ENCODE measurements around the gene UBAC2.

Gene UBAC2

DNA sequence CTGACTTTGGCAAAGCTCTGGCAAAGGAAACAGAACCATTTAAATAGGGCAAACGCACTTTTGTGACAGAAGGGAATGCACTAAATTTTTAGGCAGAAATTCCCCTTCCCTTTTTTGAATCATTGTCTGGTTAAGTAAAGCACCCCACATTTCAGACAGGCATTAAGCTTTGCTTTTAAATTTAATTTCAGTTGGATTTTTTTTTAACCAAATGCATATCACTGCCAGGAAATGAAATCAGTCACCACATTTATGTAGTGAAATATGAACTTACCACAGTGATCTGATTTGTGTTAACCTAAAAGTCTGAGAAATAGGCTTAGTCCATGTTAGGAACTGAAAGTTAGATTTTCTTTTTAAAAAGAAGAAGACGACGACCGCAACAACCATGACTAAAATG lies 95.7 kb downstream of the UBAC2 start:
- DNase-seq (ENCODE audit: low spot score) = no peak

DNA sequence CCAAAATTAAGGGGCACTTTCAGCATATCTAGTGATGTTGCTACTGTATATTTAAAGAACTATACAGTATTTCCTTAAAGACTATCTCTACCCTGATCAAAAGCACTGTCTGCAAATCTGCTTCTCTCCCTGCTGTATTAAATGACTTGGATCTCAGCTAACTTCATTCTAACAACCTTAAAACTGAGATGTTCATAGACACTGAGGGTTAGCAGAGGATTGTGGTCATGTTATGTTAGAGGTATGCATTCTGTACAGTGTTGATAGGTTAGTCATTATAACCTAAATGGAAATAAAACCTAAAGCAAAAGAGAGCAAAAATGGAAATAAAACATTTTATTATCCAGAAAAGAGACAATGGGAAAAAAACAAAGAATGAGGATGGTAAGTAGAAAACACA lies 96.7 kb downstream of the UBAC2 start:
- no peak for DNase-seq (ENCODE audit: low spot score)

DNA sequence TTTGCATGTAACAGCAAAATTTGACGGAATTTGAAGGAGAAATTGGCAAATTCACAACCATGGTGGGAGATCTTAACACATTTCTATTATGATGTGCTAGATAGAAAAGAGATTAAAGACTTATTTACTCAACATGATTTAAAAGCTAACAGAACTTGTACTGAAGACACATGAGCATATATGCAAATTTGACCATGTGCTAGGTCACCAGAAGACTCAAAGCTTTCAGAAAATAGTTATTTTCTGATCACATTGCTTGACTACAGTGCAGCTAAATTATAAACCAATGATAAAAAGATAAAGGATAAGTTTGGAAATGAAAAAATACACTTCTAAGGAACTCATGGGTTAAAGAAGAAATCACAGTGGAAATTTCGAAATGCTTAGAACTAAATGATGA lies 97.4 kb downstream of the UBAC2 start:
- DNase-seq (ENCODE audit: low spot score) = no peak

DNA sequence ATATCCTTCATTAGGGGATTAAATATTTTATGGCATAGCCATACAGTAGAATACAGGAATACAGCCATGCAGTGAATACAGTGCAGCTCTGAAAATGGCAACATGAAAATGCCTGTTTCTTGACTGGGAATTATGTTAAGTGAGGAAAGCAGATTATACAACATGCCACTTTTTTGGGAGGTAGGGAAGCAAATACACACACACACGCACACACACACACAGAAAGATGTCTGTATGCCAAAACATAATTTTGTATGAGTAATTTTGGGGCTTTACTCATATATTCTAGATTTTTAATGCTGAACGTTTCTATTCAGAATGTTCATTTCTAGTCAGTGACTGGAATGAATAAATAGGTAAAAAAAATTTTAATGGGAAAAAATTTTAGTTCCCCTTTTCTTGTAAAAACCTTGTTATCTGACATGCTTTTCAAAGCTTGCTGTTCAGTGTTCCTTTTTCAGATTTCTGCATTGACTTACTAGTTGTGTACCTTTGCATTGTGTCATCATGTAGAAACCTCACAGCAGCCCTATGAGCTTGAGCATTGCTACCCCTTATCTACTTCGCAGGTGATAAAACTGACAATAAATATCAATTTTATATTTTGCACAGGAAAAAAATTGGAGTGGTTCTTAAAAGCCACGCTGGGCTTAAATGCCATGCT lies 98.7 kb downstream of the UBAC2 start:
- no peak for DNase-seq (ENCODE audit: low spot score)

DNA sequence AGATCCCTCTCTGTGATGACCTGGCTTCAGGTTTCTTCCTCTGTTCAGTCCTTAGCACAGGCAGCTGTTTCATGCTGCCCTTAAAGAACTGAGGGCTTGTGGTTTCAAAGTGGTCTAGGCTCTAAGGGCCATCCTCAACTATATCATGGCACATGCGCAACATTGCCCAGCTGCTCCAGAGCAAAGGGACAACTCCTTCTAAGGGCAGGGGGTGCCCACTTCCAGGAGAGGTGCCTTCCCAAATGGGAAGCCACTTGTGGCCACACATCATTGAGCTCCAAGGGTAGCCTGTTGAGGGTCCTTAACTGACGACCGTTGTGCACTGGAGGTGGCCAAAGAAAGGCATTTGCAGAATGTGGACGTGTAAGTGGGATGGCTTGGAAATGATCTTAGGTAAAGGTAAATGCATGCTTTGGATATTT lies 99.3 kb downstream of the UBAC2 start:
- no peak for DNase-seq (ENCODE audit: low spot score)

DNA sequence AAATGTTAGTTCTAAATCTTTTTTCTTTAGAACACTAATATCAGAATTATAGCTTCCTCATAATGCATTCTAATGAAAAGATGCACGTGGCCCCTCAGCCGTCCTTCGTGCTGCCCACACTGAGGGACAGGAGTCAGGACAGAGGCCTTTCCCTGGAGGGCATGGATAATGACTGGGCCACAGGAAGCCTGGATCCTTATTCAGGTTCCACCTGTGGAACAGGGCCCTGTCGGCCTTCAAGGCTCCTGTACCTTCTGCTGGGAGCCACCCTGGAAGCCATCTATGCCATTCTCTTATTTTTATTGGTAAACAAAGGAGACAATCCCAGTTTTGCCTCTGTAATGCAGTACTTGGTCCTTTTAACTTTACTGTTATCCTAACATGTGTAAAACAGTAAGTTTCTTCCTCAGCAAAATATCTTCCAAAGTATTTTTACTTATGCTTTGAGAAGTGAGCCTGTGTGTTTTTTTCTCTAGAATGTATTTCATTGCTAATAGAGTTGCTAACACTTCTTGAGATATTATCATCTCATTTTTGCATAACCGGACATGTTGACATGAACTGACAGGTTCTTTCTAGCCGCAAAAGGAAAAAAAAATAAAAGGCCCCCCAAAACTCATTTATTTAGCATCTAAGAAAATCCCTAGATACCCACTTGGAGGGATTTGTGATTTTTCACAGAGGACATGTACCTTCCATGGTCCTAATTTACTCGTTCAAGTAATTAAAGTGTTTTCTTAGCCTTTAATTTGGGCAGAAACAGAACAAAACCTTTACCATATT lies 100.6 kb downstream of the UBAC2 start:
- no peak for DNase-seq (ENCODE audit: low spot score)

DNA sequence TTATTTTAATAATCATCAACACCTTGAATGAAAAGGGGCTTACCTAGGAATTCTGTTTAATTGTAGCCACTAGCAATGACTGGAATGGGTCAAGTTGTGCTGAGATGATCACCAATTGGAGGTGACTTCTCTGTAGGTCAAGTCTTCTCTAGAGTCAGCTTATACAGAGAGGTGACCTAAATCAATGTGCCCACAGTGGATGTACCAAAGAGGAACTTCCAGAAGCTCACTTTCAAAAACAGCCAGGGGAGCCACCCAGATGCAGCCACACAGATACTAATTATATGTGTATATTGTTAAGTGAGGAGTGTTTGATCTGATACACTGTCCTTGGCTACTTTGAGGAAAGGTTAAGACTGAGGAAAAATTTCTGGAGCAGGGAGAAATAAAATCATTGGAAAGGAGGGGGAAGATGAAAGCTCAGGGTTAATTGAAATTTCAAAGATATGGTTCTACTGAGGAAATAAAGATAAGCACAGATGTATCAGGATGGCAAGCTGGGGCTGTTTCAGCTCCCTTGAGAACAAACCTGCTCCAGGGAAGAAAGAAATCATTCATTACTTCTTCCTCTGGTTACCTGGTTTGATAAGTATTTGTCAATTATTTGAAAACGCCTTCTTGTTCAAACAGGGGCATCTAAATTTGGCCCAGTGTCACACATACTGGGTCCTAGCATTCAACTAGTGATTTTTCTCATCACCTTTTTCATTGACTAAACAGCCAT lies 101.4 kb downstream of the UBAC2 start:
- no peak for DNase-seq (ENCODE audit: low spot score)

DNA sequence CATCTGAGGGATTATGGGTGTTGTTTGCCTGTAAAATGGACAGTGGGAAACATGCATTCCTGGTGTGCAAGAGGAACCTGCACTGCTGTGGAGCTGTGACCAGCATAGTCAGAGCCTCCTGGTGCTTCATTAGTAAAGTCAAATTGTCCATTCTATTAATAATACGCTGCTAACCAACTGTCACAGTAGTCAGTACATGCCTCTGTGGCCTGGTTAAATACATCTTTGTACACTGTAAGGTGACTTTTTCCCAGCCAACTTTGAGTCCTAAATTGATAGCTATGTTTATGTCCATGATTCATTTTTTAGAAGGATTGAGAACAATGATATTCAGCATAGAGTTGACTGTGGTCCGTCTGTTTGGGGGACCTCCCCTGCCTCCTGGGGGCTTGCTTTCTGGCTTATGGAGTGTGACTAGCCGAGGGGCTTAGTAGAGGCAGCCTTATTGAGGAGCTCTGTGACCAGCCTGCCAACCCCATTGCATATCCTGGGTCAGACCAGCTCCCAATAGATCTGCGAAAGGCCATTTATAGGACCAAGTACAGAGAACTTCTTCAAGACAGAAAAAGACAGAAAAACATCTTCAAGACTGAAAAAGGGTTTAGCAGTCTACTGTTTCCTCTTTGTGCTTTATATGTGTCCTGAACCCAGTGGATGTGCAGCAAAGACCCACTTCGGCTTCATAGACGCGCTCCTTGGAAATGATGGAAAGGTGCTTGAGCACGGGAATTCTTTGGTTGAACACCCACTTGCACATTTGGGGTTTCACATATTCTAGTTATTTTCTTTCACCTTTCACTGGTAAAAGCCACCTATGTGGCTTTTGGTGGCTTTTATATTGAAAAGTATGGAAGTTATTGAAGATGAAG lies 102.2 kb downstream of the UBAC2 start:
- DNase-seq (ENCODE audit: low spot score) = peak; percentile 16

DNA sequence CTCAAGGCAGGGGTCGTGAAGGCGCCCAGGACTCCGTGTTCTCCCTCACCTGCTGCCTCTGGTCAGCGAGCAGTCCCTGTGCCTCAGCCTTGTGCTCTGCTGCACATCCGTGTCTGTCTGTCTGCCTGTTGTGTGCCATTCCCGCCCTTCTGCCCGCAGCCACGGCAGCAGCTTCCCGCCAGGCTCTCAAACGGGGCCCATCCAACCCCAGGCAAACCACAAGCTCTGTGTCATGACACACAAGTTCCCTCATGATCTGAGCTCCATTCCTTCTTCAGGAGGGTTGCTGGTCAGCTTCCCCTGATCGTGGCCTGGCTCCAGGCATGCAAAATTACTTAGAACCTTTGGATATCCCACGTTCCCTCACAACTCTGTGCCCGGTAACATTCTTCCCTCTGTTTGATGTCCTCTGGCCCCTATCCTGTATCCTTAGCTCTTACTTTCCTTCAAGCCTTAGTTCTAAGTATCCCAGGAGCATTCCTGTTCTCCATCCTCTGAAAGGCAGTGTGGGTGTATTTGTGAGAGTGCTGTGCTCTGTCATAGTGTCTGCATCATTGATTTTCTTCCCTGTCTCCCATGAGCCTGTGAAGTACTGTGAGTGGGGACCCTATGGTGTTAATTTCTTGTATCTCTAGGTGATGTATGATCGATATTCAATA lies 103.3 kb downstream of the UBAC2 start:
- no peak for DNase-seq (ENCODE audit: low spot score)

DNA sequence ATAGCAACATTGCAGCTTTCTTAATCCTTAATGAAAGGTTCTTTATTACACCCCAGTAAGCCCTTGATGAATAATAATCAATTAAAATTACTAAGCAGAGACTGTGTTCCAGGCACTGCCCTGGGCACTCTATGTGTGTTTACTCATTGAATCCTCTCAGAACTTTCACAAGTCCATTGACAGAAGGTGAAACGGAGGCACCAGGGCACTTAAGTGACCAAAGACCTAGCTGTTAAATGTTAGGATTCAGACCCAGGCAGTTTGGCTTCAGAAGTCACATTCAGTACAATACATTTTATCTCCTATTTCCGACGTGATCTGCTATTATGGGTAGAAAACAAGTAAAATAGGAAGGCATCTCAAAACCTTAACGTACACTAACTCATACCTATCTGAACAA lies 103.9 kb downstream of the UBAC2 start:
- no peak for DNase-seq (ENCODE audit: low spot score)

DNA sequence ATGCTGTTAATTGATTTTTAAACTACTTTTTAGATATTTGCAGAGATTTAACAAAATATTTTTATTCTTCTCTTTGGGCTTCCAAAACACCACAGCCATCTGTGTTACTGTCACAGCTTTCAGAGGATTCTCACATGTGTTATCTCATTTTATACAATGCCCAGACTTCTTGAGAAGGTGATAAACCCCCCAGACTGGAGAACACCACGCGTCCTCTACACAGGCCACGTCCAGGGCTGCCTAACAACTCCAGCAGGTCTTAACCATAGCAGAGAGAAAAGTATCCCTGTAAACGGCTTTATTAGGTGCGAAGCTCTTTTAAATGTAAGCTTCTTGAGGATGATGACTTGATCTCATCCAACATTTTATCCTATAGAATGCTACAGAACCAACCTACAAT lies 104.5 kb downstream of the UBAC2 start:
- no peak for DNase-seq (ENCODE audit: low spot score)

DNA sequence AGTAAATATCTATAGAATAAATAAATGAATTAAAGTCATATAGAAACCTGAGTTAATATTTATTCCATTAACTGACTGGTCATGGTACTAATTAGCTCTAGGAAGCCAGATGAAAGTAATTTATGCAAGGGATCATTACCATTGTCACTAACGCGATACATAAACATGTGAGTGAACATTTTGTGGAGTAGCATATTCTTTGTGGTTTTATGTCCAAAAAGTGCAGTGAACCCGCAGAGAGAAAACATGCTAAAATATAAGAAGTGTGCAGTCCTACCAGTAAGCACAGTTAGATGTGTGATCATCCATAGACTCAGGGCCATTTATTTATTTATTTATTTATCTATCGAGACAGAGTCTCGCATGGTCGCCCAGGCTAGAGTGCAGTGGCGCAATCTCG lies 104.9 kb downstream of the UBAC2 start:
- DNase-seq (ENCODE audit: low spot score) = no peak

DNA sequence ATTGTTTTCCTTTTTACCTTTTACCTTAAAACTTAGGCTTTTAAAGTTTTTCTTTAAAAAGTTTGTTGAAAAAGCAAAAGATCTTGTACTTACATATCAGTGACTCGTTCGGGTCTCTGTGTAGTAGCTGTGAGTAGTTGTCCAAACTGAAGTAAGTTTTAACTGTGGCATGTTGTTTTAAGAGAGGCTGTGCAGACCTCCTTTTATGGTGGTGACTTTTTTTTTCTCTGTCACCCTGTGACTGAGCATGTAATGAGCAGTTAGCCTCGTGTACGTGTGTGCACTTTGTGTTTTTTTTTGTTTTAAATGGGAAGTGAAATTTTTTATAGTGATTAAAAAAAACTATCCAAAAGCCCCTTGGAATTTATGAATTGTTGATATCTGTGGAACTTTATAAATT lies 106.6 kb downstream of the UBAC2 start, which contains the start of gene GPR183:
Gene GPR183, minus strand, starts transcription at position 153 of the 400 bp plus-strand sequence. CDS start 11,254 bp downstream, outside the sequence.
- peak; percentile 59 for DNase-seq (ENCODE audit: low spot score)

DNA sequence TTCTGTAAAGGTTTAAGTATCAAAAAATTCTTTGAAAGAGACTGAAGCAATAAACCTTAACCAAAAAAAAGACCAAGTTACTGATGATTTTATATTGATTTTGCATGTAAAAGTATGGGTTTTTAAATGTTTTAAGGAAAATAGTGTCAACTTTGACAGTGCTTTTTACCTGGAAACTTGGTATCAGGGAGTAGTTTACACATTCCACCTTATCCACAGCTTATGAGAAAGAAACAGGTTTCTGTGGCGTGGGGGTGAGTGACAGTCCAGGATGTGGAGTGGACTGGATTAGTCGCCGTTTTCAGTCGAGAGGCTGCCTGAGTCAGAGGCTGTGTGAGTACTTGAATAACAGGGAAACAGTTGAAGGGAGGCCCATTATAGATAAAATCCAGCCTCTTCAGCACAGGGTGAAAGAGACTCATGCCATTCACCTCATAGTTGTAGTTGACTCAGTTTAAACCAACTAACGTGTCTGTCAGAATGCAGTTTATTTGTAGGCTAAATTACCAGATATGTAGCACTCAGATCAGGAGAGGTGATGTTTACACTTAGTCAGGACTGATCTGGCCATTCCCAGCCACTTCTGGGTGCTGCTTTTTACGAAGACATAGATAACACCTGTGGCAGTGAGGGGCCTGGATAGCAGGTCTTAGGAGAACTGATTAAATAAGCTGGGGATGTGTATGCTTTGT lies 107.1 kb downstream of the UBAC2 start:
- DNase-seq (ENCODE audit: low spot score) = peak; percentile 91

DNA sequence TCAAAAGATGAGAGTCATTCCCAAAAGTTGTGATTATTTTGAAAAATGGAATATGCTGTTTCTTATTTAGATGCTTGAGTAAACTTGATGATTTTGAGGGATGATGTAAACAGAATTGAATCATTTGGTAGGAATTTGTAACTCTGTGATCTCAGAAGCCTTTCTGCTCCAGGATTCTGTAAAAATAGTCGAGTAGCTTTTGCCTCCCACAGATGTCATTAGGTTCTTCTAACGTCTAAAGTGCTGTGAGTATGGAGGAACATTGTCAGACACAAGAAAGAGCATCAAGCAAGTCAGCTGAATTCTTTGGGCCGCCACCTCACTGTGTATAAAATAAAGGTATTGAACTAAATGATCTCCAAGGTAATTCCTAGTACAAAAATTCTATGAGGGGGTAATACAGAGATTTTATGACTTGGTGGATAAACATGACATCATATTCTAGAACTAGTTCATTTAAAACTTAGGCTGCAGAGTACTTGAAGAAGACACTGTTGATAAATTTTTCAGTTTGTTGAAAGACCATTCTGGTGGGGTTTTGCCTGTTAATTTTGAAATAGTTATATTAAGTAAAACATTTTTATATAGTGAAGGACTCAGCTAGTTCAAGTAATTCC lies 107.9 kb downstream of the UBAC2 start:
- peak; percentile 59 for DNase-seq (ENCODE audit: low spot score)

DNA sequence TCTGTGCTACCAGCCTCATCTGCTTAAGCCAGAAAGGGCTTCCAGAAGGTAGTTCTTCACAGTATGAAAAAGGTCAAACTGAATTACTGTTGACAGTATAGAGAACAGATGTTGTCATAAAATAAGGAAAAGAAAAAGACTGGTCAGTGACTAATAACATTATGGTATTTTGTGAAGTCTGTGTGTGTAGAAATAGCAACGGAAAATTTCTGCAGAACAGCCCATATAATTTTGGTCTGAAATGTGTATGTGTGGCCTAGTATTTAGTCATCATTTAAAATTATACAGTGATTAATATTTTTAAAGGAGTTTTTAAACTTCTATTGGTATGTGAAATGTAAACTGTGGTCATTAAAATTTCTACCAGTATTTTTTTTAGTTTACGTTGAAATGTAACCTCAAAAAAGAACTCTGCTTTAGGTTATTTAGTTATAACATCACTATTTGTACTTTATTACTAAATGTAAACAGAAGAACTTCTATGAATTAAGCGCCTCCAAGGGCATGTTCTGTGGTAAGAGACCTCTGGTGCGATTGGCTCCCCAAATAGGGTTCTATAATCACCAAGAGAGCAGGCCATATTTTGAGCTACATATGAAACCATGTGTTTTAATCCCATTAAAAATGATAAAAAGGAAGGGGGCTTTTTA lies 109.9 kb downstream of the UBAC2 start:
- no peak for DNase-seq (ENCODE audit: low spot score)

DNA sequence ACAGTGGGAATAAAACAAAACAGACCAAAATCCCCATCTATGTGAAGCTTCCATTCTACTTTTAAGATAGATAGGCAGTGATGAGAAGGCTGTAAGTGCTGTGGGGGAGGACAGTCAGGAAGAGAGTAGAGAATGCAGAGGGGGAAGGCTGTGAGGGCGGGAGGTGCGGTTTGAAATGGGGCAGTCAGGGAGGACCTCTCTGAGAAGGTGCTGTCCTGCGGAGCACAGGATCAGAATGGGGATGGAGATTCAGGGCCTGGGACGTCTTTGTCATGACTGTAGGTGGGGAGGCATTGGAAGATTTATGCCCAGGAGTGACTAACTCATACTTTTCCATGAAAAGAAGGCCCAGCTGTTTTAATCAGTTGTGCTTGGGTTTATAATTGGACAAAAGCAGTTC lies 110.5 kb downstream of the UBAC2 start:
- DNase-seq (ENCODE audit: low spot score) = no peak

DNA sequence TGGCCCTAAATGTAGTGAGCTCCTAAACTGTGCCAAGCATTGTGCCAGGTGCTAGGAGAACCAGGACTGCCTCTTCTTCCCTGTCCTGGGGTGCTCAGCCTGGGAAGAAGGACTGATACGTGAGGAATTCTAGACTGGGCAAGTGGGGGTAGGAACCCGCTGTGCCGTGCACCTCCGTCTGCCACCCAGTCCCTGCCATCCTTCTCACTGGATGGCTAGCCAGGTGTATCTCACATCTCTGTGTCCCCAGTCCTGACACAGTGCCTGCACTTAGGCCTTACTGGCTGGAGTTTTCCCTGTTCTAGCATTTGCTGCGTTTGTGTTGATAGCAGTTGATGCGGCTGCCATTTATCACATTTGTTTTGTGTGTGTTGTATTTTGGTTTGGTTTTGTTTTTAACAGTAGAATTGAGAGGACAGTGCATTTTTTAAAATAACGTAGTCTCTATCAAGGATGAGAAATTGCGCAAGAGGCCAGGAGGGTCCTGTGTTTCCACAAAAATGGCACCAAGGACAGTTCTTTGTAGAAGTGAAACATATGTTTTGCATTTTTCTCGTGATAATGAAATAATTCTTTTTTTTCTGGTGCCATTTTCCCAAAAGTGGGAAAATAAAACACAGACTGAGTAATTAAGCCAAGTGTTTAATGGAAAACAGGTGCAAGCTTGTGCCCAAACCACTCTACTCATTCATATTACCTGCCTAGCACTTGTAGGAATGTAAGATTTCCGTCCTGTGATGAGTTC lies 111.3 kb downstream of the UBAC2 start:
- no peak for DNase-seq (ENCODE audit: low spot score)

DNA sequence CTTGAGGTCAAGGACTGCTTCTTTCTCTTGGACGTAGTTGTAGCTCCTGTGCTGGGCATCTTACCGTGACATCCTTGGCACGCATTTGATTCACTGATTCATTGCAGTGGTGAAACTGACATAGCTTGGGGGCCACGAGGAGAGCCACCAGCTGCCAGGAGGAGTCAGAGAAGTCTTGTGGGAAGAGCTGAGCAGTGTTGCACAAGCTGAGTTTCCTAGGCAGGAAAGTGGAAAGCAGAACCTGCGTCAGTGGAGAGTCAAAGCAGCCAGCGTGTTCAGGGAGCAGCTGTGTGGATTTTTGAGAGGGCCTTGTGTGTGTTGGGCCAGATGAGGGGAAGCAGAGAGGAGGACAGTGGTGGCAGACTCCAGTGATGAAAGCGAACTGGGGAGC lies 111.8 kb downstream of the UBAC2 start:
- peak; percentile 92 for DNase-seq (ENCODE audit: low spot score)
